H9 (cell line): ENCODE measurements around the gene TMEM253. TPM values are rescaled to one million over a fixed set of nuclear protein-coding genes. Genes with fewer than 3 reads are reported as not detected.
A peak's percentile ranks its signal among the peaks of the same experiment; 100 is the strongest.

Source experiments
- DNase-seq: peaks from one replicate; pipeline ENCODE4 v3.0.0-alpha.2; 2017
- H2AFZ ChIP-seq: one replicate; pipeline ENCODE4 v1.6.1; 2013; ENCODE audit warnings: mild to moderate bottlenecking, low read length, control low read depth, moderate library complexity
- H2AK5ac ChIP-seq: 2 replicates; pipeline ENCODE4 v1.6.1; 2013; ENCODE audit warnings: low read length, control low read depth, mixed read lengths; ENCODE audit not compliant: insufficient read length
- H2BK120ac ChIP-seq: one replicate; pipeline ENCODE4 v1.6.1; 2013; ENCODE audit warnings: low read depth, mild to moderate bottlenecking, low read length, control low read depth, inconsistent platforms; ENCODE audit not compliant: poor library complexity, severe bottlenecking
- H2BK12ac ChIP-seq: 2 replicates; pipeline ENCODE4 v1.6.1; 2013; ENCODE audit warnings: low read length, control low read depth, mixed read lengths, low read depth; ENCODE audit not compliant: insufficient read length
- H2BK15ac ChIP-seq: 2 replicates; pipeline ENCODE4 v1.6.1; 2013; ENCODE audit warnings: low read depth, low read length, control low read depth
- H2BK20ac ChIP-seq: one replicate; pipeline ENCODE4 v1.6.1; 2013; ENCODE audit warnings: low read depth, mild to moderate bottlenecking, low read length, control low read depth, inconsistent platforms; ENCODE audit not compliant: poor library complexity, severe bottlenecking
- H2BK5ac ChIP-seq: 2 replicates; pipeline ENCODE4 v1.6.1; 2013; ENCODE audit warnings: low read length, control low read depth, mixed read lengths; ENCODE audit not compliant: insufficient read length
- H3K14ac ChIP-seq: 2 replicates; pipeline ENCODE4 v1.6.1; 2013; ENCODE audit warnings: low read length, control low read depth; ENCODE audit not compliant: insufficient read depth
- H3K18ac ChIP-seq: 2 replicates; pipeline ENCODE4 v1.6.1; 2013; ENCODE audit warnings: low read depth, mild to moderate bottlenecking, mixed read lengths, low read length, control low read depth; ENCODE audit not compliant: insufficient read length
- H3K23ac ChIP-seq: 2 replicates; pipeline ENCODE4 v1.6.1; 2013; ENCODE audit warnings: low read length, control low read depth, mixed read lengths, low read depth; ENCODE audit not compliant: insufficient read length
- H3K23me2 ChIP-seq: 2 replicates; pipeline ENCODE4 v1.6.1; 2013; ENCODE audit warnings: low read depth, mild to moderate bottlenecking, mixed read lengths, low read length, control low read depth; ENCODE audit not compliant: insufficient read length, poor library complexity, severe bottlenecking
- H3K27ac ChIP-seq: 2 replicates; pipeline ENCODE4 v1.5.1; 2013; ENCODE audit warnings: low read length, control low read depth, mixed read lengths, low read depth; ENCODE audit not compliant: insufficient read length
- H3K27me3 ChIP-seq: 2 replicates; pipeline ENCODE4 v1.6.1; 2013; ENCODE audit warnings: low read length, control low read depth, inconsistent platforms; ENCODE audit not compliant: insufficient read depth
- H3K4ac ChIP-seq: 2 replicates; pipeline ENCODE4 v1.6.1; 2013; ENCODE audit warnings: low read depth, mild to moderate bottlenecking, control low read depth, inconsistent platforms, low read length, moderate library complexity
- H3K4me1 ChIP-seq: 2 replicates; pipeline ENCODE4 v1.6.1; 2013; ENCODE audit warnings: low read length, control low read depth, inconsistent platforms; ENCODE audit not compliant: insufficient read depth
- H3K4me2 ChIP-seq: 2 replicates; pipeline ENCODE4 v1.6.1; 2013; ENCODE audit warnings: low read length, control low read depth, mixed read lengths; ENCODE audit not compliant: insufficient read length, insufficient read depth
- H3K56ac ChIP-seq: 2 replicates; pipeline ENCODE4 v1.6.1; 2013; ENCODE audit warnings: low read depth, mild to moderate bottlenecking, mixed read lengths, low read length, control low read depth; ENCODE audit not compliant: insufficient read length
- H3K79me1 ChIP-seq: 2 replicates; pipeline ENCODE4 v1.6.1; 2013; ENCODE audit warnings: low read depth, mild to moderate bottlenecking, moderate library complexity, low read length, control low read depth, inconsistent platforms; ENCODE audit not compliant: insufficient read depth, poor library complexity, severe bottlenecking
- H3K79me2 ChIP-seq: 2 replicates; pipeline ENCODE4 v1.6.1; 2013; ENCODE audit warnings: low read length, control low read depth, inconsistent platforms; ENCODE audit not compliant: insufficient read depth
- H3K9ac ChIP-seq: 2 replicates; pipeline ENCODE4 v1.6.1; 2013; ENCODE audit warnings: low read length, control low read depth, mixed read lengths; ENCODE audit not compliant: insufficient read length; ENCODE audit errors: extremely low read depth
- H3K9me3 ChIP-seq: one replicate; pipeline ENCODE4 v1.6.1; 2013; ENCODE audit warnings: low read depth, low read length, inconsistent platforms; ENCODE audit not compliant: control insufficient read depth
- H3T11ph ChIP-seq: one replicate; pipeline ENCODE4 v1.6.1; 2013; ENCODE audit warnings: mild to moderate bottlenecking, low read length, control low read depth, inconsistent platforms
- H4K20me1 ChIP-seq: one replicate; pipeline ENCODE4 v1.6.1; 2013; ENCODE audit not compliant: control insufficient read depth, insufficient read length, insufficient read depth
- H4K5ac ChIP-seq: 2 replicates; pipeline ENCODE4 v1.6.1; 2013; ENCODE audit warnings: low read depth, mild to moderate bottlenecking, mixed read lengths, low read length, control low read depth; ENCODE audit not compliant: insufficient read length
- H4K8ac ChIP-seq: replicated peaks from 2 replicates; pipeline ENCODE4 v1.6.1; 2013; ENCODE audit warnings: low read length, control low read depth, mixed read lengths, low read depth; ENCODE audit not compliant: insufficient read length
- H4K91ac ChIP-seq: 2 replicates; pipeline ENCODE4 v1.6.1; 2013; ENCODE audit warnings: low read depth, mild to moderate bottlenecking, moderate library complexity, mixed read lengths, low read length, control low read depth; ENCODE audit not compliant: insufficient read length
- H3K27ac Mint-ChIP-seq, 3 experiments: 2 replicates in 2 of 3; 3 replicates in 1 of 3; pipeline ENCODE4 v1.8.0; 2020 to 2021; ENCODE audit warnings: mixed read lengths in 3 of 3, mild to moderate bottlenecking in 1 of 3, moderate library complexity in 1 of 3
- H3K27me3 Mint-ChIP-seq: 2 replicates; pipeline ENCODE4 v1.8.0; 2021; ENCODE audit warnings: low read depth, mild to moderate bottlenecking, moderate library complexity, mixed read lengths
- H3K36me3 Mint-ChIP-seq, 3 experiments: 2 replicates in 2 of 3; 3 replicates in 1 of 3; pipeline ENCODE4 v1.8.0; 2020 to 2021; ENCODE audit warnings: low read depth in 3 of 3, mixed read lengths in 3 of 3; ENCODE audit not compliant: insufficient read depth in 1 of 3
- H3K4me1 Mint-ChIP-seq, 2 experiments: 2 replicates each; pipeline ENCODE4 v1.8.0; 2020; ENCODE audit warnings: mixed read lengths in 2 of 2
- H3K4me3 Mint-ChIP-seq, 2 experiments: 2 replicates in 1 of 2; 3 replicates in 1 of 2; pipeline ENCODE4 v1.8.0; 2020 to 2021; ENCODE audit warnings: mild to moderate bottlenecking in 2 of 2, mixed read lengths in 2 of 2, moderate library complexity in 1 of 2
- H3K9me3 Mint-ChIP-seq, 2 experiments: 2 replicates in 1 of 2; 3 replicates in 1 of 2; pipeline ENCODE4 v1.8.0; 2020; ENCODE audit warnings: mild to moderate bottlenecking in 2 of 2, mixed read lengths in 2 of 2, moderate library complexity in 1 of 2
- CTCF ChIP-seq: fragments of 200-600 bp; sonication (generic); conservative IDR thresholded peaks from 3 replicates; pipeline ENCODE4 v1.8.0; 2021; ENCODE audit warnings: antibody characterized with exemption, mild to moderate bottlenecking
- WGBS: extraction: QIAGEN DNeasy Blood & Tissue Kit; methylation state at CpG from one replicate; pipeline ENCODE4 v1.1.7; 2013; ENCODE audit warnings: missing lambda C conversion rate, low lambda C conversion rate, mixed read lengths; ENCODE audit not compliant: insufficient read length; ENCODE audit errors: extremely low coverage; 5-methylcytosine and 5-hydroxymethylcytosine counted together
- total RNA-seq: library from RNA; stranded (reverse); gene quantifications from 2 replicates; pipeline ENCODE4 v1.2.1, GENCODE V29; 2021

TMEM253 gene
- total RNA-seq, 1 experiment from 2014 or later = 2.2 TPM

GRCh38 chr14:21072031-21072473 lies 28.8 kb upstream of the TMEM253 start:
- no peaks in the 10 kb centered on the region for H3K79me1 ChIP-seq
- H4K8ac ChIP-seq = no peak overlapping the region
- H3K4me1 Mint-ChIP-seq = peaks cover 26 to 27% of the 10 kb centered on the region in 2 experiments
- no peaks in the 10 kb centered on the region for H4K20me1 ChIP-seq
- H3K23ac ChIP-seq = no peak overlapping the region
- H3K14ac ChIP-seq = no peak overlapping the region
- no peaks in the 10 kb centered on the region for H3K27me3 ChIP-seq
- no peaks in the 10 kb centered on the region for H3K9me3 ChIP-seq
- H3K23me2 ChIP-seq = peaks cover 31% of the 10 kb centered on the region
- H3T11ph ChIP-seq = no peak overlapping the region
- TF ChIP-seq CTCF = no peak
- WGBS = no CpG with 5 or more reads among the region's 4 CpGs
- H3K79me2 ChIP-seq = no peaks in the 10 kb centered on the region
- H3K27me3 Mint-ChIP-seq = peaks cover 15% of the 10 kb centered on the region
- no peak overlapping the region for H2BK15ac ChIP-seq
- no peak overlapping the region for H2BK120ac ChIP-seq
- H3K4me2 ChIP-seq = peak overlapping the region; percentile 76
- peak overlapping the region; percentile 87 to 95 (median 90); a peak in 6 of 7 replicates for H3K27ac Mint-ChIP-seq
- H2BK12ac ChIP-seq = no peak overlapping the region
- H3K9me3 Mint-ChIP-seq = no peaks in the 10 kb centered on the region
- H3K4ac ChIP-seq = no peak overlapping the region
- peaks cover 33 to 48% (median 43%) of the 10 kb centered on the region in 3 experiments for H3K36me3 Mint-ChIP-seq
- no peak overlapping the region for H3K27ac ChIP-seq
- no peak overlapping the region for H3K18ac ChIP-seq
- no peak overlapping the region for H4K5ac ChIP-seq
- H4K91ac ChIP-seq = no peak overlapping the region
- peaks cover 4% of the 10 kb centered on the region; the same call in 1 of the 2 replicates for H3K4me1 ChIP-seq
- no peak overlapping the region for H2AK5ac ChIP-seq
- no peak overlapping the region for H3K9ac ChIP-seq
- no peak for DNase-seq
- no peak overlapping the region for H3K56ac ChIP-seq
- H2AFZ ChIP-seq = no peak overlapping the region
- H2BK20ac ChIP-seq = no peak overlapping the region
- no peak overlapping the region for H2BK5ac ChIP-seq
- H3K4me3 Mint-ChIP-seq = peak overlapping the region; percentile 88 to 96
